ENCODE data around the gene C5orf52. TPM values are rescaled to one million over a fixed set of nuclear protein-coding genes. Genes with fewer than 3 reads are reported as not detected.
"Not testable (repeated sequence)": the region's sequence is repeated elsewhere in the genome, so short reads cannot be mapped to it uniquely, and the experiment has no call there.

The C5orf52 gene
- total RNA-seq, 1 experiment from 2014 or later: not detected

- no CpG with 5 or more reads among the region's 3 CpGs for WGBS (ENCODE audit: extremely low coverage, insufficient read length, low lambda C conversion rate)
- no peaks in the 10 kb centered on the region for H3K79me1 ChIP-seq (ENCODE audit: insufficient read depth, low read depth, low read length, poor library complexity, severe bottlenecking)
- no peak for DNase-seq
- H4K91ac ChIP-seq (ENCODE audit: insufficient read length, low read depth, low read length): no peak overlapping the region
- no peak overlapping the region for H3K56ac ChIP-seq (ENCODE audit: insufficient read length, low read depth, low read length)
- no peaks in the 10 kb centered on the region for H3K4me1 ChIP-seq (ENCODE audit: insufficient read depth, low read length)
- no peak overlapping the region for H4K8ac ChIP-seq (replicated peaks; ENCODE audit: insufficient read length, low read depth, low read length)
- H3T11ph ChIP-seq (ENCODE audit: low read length): no peak overlapping the region
- no peak overlapping the region for H3K9ac ChIP-seq (ENCODE audit: extremely low read depth, insufficient read length, low read length)
- no peak overlapping the region for H2BK15ac ChIP-seq (ENCODE audit: low read depth, low read length)
- no peak overlapping the region for H3K4ac ChIP-seq (ENCODE audit: low read depth, low read length)
- H2BK20ac ChIP-seq (ENCODE audit: low read depth, low read length, poor library complexity, severe bottlenecking): no peak overlapping the region
- H4K5ac ChIP-seq (ENCODE audit: insufficient read length, low read depth, low read length): no peak overlapping the region
- H3K14ac ChIP-seq (ENCODE audit: insufficient read depth, low read length): no peak overlapping the region
- H3K18ac ChIP-seq (ENCODE audit: insufficient read length, low read depth, low read length): no peak overlapping the region
- no peaks in the 10 kb centered on the region for H4K20me1 ChIP-seq (ENCODE audit: control insufficient read depth, insufficient read depth, insufficient read length)
- Mint-ChIP-seq H3K4me3 (no peak overlapping the region), H3K27ac (no peak overlapping the region), H3K36me3 (ENCODE audit: insufficient read depth in 1 of 3, low read depth in 3 of 3) (no peaks in the 10 kb centered on the region), H3K9me3 (no peaks in the 10 kb centered on the region), H3K27me3 (ENCODE audit: low read depth) (no peaks in the 10 kb centered on the region; the same call in none of the 2 replicates), H3K4me1 (no peaks in the 10 kb centered on the region)
- no peak overlapping the region for H2BK12ac ChIP-seq (ENCODE audit: insufficient read length, low read depth, low read length)
- H2AFZ ChIP-seq (ENCODE audit: low read length): no peak overlapping the region
- TF ChIP-seq, protein P1, sequence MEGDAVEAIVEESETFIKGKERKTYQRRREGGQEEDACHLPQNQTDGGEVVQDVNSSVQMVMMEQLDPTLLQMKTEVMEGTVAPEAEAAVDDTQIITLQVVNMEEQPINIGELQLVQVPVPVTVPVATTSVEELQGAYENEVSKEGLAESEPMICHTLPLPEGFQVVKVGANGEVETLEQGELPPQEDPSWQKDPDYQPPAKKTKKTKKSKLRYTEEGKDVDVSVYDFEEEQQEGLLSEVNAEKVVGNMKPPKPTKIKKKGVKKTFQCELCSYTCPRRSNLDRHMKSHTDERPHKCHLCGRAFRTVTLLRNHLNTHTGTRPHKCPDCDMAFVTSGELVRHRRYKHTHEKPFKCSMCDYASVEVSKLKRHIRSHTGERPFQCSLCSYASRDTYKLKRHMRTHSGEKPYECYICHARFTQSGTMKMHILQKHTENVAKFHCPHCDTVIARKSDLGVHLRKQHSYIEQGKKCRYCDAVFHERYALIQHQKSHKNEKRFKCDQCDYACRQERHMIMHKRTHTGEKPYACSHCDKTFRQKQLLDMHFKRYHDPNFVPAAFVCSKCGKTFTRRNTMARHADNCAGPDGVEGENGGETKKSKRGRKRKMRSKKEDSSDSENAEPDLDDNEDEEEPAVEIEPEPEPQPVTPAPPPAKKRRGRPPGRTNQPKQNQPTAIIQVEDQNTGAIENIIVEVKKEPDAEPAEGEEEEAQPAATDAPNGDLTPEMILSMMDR (conservative IDR thresholded peaks at IDR 0.05): no peak
- no peaks in the 10 kb centered on the region for H3K23me2 ChIP-seq (ENCODE audit: insufficient read length, low read depth, low read length, poor library complexity, severe bottlenecking)
- H2BK5ac ChIP-seq (ENCODE audit: insufficient read length, low read length): no peak overlapping the region
- H3K79me2 ChIP-seq (ENCODE audit: insufficient read depth, low read length): no peaks in the 10 kb centered on the region
- no peak overlapping the region for H2BK120ac ChIP-seq (ENCODE audit: low read depth, low read length, poor library complexity, severe bottlenecking)
- H3K4me2 ChIP-seq (ENCODE audit: insufficient read depth, insufficient read length, low read length): no peak overlapping the region
- no peak overlapping the region for H3K23ac ChIP-seq (ENCODE audit: insufficient read length, low read depth, low read length)
- H3K27me3 ChIP-seq (ENCODE audit: insufficient read depth, low read length): no peaks in the 10 kb centered on the region
- H3K9me3 ChIP-seq (ENCODE audit: control insufficient read depth, low read depth, low read length): no peaks in the 10 kb centered on the region
- no peak overlapping the region for H2AK5ac ChIP-seq (ENCODE audit: insufficient read length, low read length)
- H3K27ac ChIP-seq (ENCODE audit: insufficient read length, low read depth, low read length): no peak overlapping the region
These were observed 10.9 kb downstream of the C5orf52 start for GRCh38 chr5:157682257-157682656.

GRCh38 chr5:157686276-157687197 is 15.2 kb downstream of the C5orf52 start:
- H3K9me3 ChIP-seq (ENCODE audit: control insufficient read depth, low read depth, low read length); H3K4me3 Mint-ChIP-seq; H2BK15ac ChIP-seq (ENCODE audit: low read depth, low read length): not testable (repeated sequence)

More at GRCh38 chr5:157686276-157687197, 15.2 kb downstream of the C5orf52 start:
- H2BK12ac ChIP-seq (ENCODE audit: insufficient read length, low read depth, low read length); DNase-seq; H2BK120ac ChIP-seq (ENCODE audit: low read depth, low read length, poor library complexity, severe bottlenecking); H4K5ac ChIP-seq (ENCODE audit: insufficient read length, low read depth, low read length); H4K20me1 ChIP-seq (ENCODE audit: control insufficient read depth, insufficient read depth, insufficient read length); H3K27me3 Mint-ChIP-seq (ENCODE audit: low read depth); H3K27me3 ChIP-seq (ENCODE audit: insufficient read depth, low read length); H3K79me2 ChIP-seq (ENCODE audit: insufficient read depth, low read length); H2BK5ac ChIP-seq (ENCODE audit: insufficient read length, low read length); H3K4me1 ChIP-seq (ENCODE audit: insufficient read depth, low read length); H2BK20ac ChIP-seq (ENCODE audit: low read depth, low read length, poor library complexity, severe bottlenecking); H3T11ph ChIP-seq (ENCODE audit: low read length); H3K4me2 ChIP-seq (ENCODE audit: insufficient read depth, insufficient read length, low read length); H3K18ac ChIP-seq (ENCODE audit: insufficient read length, low read depth, low read length); H2AFZ ChIP-seq (ENCODE audit: low read length); H3K4me1 Mint-ChIP-seq; H3K36me3 Mint-ChIP-seq (ENCODE audit: insufficient read depth in 1 of 3, low read depth in 3 of 3); H3K4ac ChIP-seq (ENCODE audit: low read depth, low read length); H3K79me1 ChIP-seq (ENCODE audit: insufficient read depth, low read depth, low read length, poor library complexity, severe bottlenecking); H3K14ac ChIP-seq (ENCODE audit: insufficient read depth, low read length); H2AK5ac ChIP-seq (ENCODE audit: insufficient read length, low read length); H4K91ac ChIP-seq (ENCODE audit: insufficient read length, low read depth, low read length); H3K27ac Mint-ChIP-seq; H3K23me2 ChIP-seq (ENCODE audit: insufficient read length, low read depth, low read length, poor library complexity, severe bottlenecking); H4K8ac ChIP-seq (replicated peaks; ENCODE audit: insufficient read length, low read depth, low read length); H3K27ac ChIP-seq (ENCODE audit: insufficient read length, low read depth, low read length); H3K9ac ChIP-seq (ENCODE audit: extremely low read depth, insufficient read length, low read length); H3K9me3 Mint-ChIP-seq; H3K23ac ChIP-seq (ENCODE audit: insufficient read length, low read depth, low read length); H3K56ac ChIP-seq (ENCODE audit: insufficient read length, low read depth, low read length): not testable (repeated sequence)
- WGBS (ENCODE audit: extremely low coverage, insufficient read length, low lambda C conversion rate): no CpG with 5 or more reads among the region's 14 CpGs

Measured in H9 (cell line).